HepG2 (cell line): Measurements from ENCODE around the gene C1QTNF6. TPM values are rescaled to one million over a fixed set of nuclear protein-coding genes. Genes with fewer than 3 reads are reported as not detected.
A peak's percentile ranks its signal among the peaks of the same experiment; 100 is the strongest.

Experiments used
- CENPBD1 ChIP-seq: sonication (generic); formaldehyde crosslinking; IDR thresholded peaks from 2 replicates; pipeline ENCODE4 v1.8.0; 2022; ENCODE audit warnings: missing genetic modification reagents, low read depth, mild to moderate bottlenecking, borderline replicate concordance
- CREM ChIP-seq, 2 experiments: sonication (generic) in 1 of 2; formaldehyde crosslinking in 1 of 2; IDR thresholded peaks; 2 replicates each; pipeline versions ENCODE4 v1.4.0 to v1.6.1; 2016 to 2020; ENCODE audit warnings: antibody characterized with exemption in 1 of 2, mild to moderate bottlenecking in 1 of 2, missing genetic modification reagents in 1 of 2
- HCFC1 ChIP-seq: fragments of 150-350 bp; IDR thresholded peaks from 2 replicates; pipeline ENCODE4 v1.6.1; 2014; ENCODE audit warnings: low read depth, low read length
- HMG20B ChIP-seq: conservative IDR thresholded peaks from 2 replicates; pipeline ENCODE4 v1.6.1; 2016; ENCODE audit warnings: missing genetic modification reagents, missing compliant biosample characterization
- SP140L ChIP-seq: sonication (generic); formaldehyde crosslinking; IDR thresholded peaks from 2 replicates; pipeline ENCODE4 v1.4.0; 2020; ENCODE audit warnings: missing genetic modification reagents, borderline replicate concordance
- UBTF ChIP-seq: sonication (generic); formaldehyde crosslinking; IDR thresholded peaks from 2 replicates; pipeline ENCODE4 v1.4.0; 2020; ENCODE audit warnings: mild to moderate bottlenecking, missing genetic modification reagents
- ZBTB44 ChIP-seq: sonication (generic); formaldehyde crosslinking; IDR thresholded peaks from 2 replicates; pipeline ENCODE4 v1.4.0; 2020; ENCODE audit warnings: missing genetic modification reagents
- ZNF580 ChIP-seq: IDR thresholded peaks from 2 replicates; pipeline ENCODE4 v1.6.1; 2016; ENCODE audit warnings: low read depth, borderline replicate concordance
- ZNF615 ChIP-seq: sonication (generic); formaldehyde crosslinking; IDR thresholded peaks from 2 replicates; pipeline ENCODE4 v1.5.0; 2020; ENCODE audit warnings: mild to moderate bottlenecking, missing genetic modification reagents, borderline replicate concordance
- ZNF619 ChIP-seq: sonication (generic); formaldehyde crosslinking; IDR thresholded peaks from 2 replicates; pipeline ENCODE4 v1.4.0; 2020; ENCODE audit warnings: mild to moderate bottlenecking, missing genetic modification reagents
- ZNF850 ChIP-seq: sonication (generic); formaldehyde crosslinking; conservative IDR thresholded peaks from 2 replicates; pipeline ENCODE4 v1.9.0; 2021; ENCODE audit warnings: mild to moderate bottlenecking, missing genetic modification reagents
- polyA plus RNA-seq, 8 experiments: library from polyadenylated mRNA; depleted of rRNA in 3 of 8; stranded (reverse) in 7 of 8; unstranded in 1 of 8; fragments of >200 nt; fragmentation: Illumina TruSeq in 4 of 8; extraction: Trizol in 4 of 8; gene quantifications; 2 replicates each; pipeline versions ENCODE4 v1.2.1 to v1.2.3, GENCODE V29; 2011 to 2016; ENCODE audit warnings: low read depth in 4 of 8, missing spikeins in 1 of 8, mixed read lengths in 1 of 8; ENCODE audit not compliant: insufficient read depth in 1 of 8
- total RNA-seq, 5 experiments: library from RNA; depleted of rRNA; stranded (reverse); fragments of >200 nt; fragmentation: Illumina TruSeq; extraction: Trizol; gene quantifications; 2 replicates each; pipeline ENCODE4 v1.2.3, GENCODE V29; 2016; ENCODE audit warnings: low read depth in 1 of 5
- TF ChIP-seq, protein P1 (sequence below): IDR thresholded peaks from 2 replicates; pipeline ENCODE4 v1.6.1; 2016; ENCODE audit warnings: low read depth, control low read depth
- TF ChIP-seq, protein P2 (sequence below): IDR thresholded peaks from 2 replicates; pipeline ENCODE4 v1.6.1; 2018; ENCODE audit warnings: missing genetic modification reagents, mild to moderate bottlenecking, missing compliant biosample characterization
- TF ChIP-seq, protein P3 (sequence below): sonication (generic); formaldehyde crosslinking; IDR thresholded peaks from 2 replicates; pipeline ENCODE4 v1.5.1; 2020; ENCODE audit warnings: mild to moderate bottlenecking, missing genetic modification reagents, borderline replicate concordance

The C1QTNF6 gene
- total and polyA plus RNA-seq, 2 of the 13 experiments (the other 11 are each of a cell fraction or from before 2014, with no cell fraction given) = 2.7 to 6.9 TPM

GRCh38 chr22:37199103-37199759 lies 11.2 kb upstream of the C1QTNF6 start (continued):
- TF ChIP-seq CENPBD1 (CRISPR knock-in tag) = no peak
- no peak for TF ChIP-seq ZBTB44 (CRISPR knock-in tag)
- 0 out of 2 replicates have a peak, but pooled peaks have one; percentile 27 for TF ChIP-seq ZNF619
- TF ChIP-seq, protein P1, sequence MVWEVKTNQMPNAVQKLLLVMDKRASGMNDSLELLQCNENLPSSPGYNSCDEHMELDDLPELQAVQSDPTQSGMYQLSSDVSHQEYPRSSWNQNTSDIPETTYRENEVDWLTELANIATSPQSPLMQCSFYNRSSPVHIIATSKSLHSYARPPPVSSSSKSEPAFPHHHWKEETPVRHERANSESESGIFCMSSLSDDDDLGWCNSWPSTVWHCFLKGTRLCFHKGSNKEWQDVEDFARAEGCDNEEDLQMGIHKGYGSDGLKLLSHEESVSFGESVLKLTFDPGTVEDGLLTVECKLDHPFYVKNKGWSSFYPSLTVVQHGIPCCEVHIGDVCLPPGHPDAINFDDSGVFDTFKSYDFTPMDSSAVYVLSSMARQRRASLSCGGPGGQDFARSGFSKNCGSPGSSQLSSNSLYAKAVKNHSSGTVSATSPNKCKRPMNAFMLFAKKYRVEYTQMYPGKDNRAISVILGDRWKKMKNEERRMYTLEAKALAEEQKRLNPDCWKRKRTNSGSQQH (CRISPR knock-in tag) = no peak; the same call in 1 of the 2 replicates
- peak; percentile 60 for TF ChIP-seq UBTF (CRISPR knock-in tag)
- TF ChIP-seq ZNF850 (CRISPR knock-in tag) = no peak
- TF ChIP-seq ZNF580 (CRISPR knock-in tag) = peak; percentile 78; the same call in 1 of the 2 replicates
- no peak for TF ChIP-seq SP140L (CRISPR knock-in tag)
- TF ChIP-seq, protein P2, sequence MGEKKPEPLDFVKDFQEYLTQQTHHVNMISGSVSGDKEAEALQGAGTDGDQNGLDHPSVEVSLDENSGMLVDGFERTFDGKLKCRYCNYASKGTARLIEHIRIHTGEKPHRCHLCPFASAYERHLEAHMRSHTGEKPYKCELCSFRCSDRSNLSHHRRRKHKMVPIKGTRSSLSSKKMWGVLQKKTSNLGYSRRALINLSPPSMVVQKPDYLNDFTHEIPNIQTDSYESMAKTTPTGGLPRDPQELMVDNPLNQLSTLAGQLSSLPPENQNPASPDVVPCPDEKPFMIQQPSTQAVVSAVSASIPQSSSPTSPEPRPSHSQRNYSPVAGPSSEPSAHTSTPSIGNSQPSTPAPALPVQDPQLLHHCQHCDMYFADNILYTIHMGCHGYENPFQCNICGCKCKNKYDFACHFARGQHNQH (CRISPR knock-in tag) = peak; percentile 80
- TF ChIP-seq CREM (IDR thresholded peaks at IDR 0.05) = no peak
- TF ChIP-seq CREM (CRISPR knock-in tag; IDR thresholded peaks at IDR 0.05) = no peak
- TF ChIP-seq HCFC1 = no peak; the same call in 1 of the 2 replicates
- TF ChIP-seq HMG20B (CRISPR knock-in tag) = no peak
- TF ChIP-seq, protein P3, sequence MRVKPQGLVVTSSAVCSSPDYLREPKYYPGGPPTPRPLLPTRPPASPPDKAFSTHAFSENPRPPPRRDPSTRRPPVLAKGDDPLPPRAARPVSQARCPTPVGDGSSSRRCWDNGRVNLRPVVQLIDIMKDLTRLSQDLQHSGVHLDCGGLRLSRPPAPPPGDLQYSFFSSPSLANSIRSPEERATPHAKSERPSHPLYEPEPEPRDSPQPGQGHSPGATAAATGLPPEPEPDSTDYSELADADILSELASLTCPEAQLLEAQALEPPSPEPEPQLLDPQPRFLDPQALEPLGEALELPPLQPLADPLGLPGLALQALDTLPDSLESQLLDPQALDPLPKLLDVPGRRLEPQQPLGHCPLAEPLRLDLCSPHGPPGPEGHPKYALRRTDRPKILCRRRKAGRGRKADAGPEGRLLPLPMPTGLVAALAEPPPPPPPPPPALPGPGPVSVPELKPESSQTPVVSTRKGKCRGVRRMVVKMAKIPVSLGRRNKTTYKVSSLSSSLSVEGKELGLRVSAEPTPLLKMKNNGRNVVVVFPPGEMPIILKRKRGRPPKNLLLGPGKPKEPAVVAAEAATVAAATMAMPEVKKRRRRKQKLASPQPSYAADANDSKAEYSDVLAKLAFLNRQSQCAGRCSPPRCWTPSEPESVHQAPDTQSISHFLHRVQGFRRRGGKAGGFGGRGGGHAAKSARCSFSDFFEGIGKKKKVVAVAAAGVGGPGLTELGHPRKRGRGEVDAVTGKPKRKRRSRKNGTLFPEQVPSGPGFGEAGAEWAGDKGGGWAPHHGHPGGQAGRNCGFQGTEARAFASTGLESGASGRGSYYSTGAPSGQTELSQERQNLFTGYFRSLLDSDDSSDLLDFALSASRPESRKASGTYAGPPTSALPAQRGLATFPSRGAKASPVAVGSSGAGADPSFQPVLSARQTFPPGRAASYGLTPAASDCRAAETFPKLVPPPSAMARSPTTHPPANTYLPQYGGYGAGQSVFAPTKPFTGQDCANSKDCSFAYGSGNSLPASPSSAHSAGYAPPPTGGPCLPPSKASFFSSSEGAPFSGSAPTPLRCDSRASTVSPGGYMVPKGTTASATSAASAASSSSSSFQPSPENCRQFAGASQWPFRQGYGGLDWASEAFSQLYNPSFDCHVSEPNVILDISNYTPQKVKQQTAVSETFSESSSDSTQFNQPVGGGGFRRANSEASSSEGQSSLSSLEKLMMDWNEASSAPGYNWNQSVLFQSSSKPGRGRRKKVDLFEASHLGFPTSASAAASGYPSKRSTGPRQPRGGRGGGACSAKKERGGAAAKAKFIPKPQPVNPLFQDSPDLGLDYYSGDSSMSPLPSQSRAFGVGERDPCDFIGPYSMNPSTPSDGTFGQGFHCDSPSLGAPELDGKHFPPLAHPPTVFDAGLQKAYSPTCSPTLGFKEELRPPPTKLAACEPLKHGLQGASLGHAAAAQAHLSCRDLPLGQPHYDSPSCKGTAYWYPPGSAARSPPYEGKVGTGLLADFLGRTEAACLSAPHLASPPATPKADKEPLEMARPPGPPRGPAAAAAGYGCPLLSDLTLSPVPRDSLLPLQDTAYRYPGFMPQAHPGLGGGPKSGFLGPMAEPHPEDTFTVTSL (CRISPR knock-in tag) = no peak
- 0 out of 2 replicates have a peak, but pooled peaks have one; percentile 60 for TF ChIP-seq ZNF615 (CRISPR knock-in tag)
